Mesothelial cell of epicardium (in vitro differentiated cells): ENCODE measurements around the gene RAPGEF1. TPM values are rescaled to one million over a fixed set of nuclear protein-coding genes. Genes with fewer than 3 reads are reported as not detected.

ENCODE experiments used
- DNase-seq, 2 experiments: peaks; one replicate each; pipeline ENCODE4 v3.0.0; 2021; ENCODE audit warnings: low spot score in 2 of 2; ENCODE audit not compliant: unreplicated experiment in 2 of 2
- H3K27ac Mint-ChIP-seq: 2 replicates; pipeline ENCODE4 v1.8.0; 2021; ENCODE audit warnings: mixed read lengths
- H3K27me3 Mint-ChIP-seq: 2 replicates; pipeline ENCODE4 v1.8.0; 2021; ENCODE audit warnings: low read depth, mixed read lengths
- H3K36me3 Mint-ChIP-seq: 2 replicates; pipeline ENCODE4 v1.8.0; 2021; ENCODE audit warnings: mixed read lengths
- H3K4me1 Mint-ChIP-seq: 2 replicates; pipeline ENCODE4 v1.8.0; 2021; ENCODE audit warnings: mixed read lengths
- H3K4me3 Mint-ChIP-seq: 2 replicates; pipeline ENCODE4 v1.8.0; 2021; ENCODE audit warnings: mild to moderate bottlenecking, moderate library complexity, mixed read lengths
- H3K9me3 Mint-ChIP-seq: 2 replicates; pipeline ENCODE4 v1.8.0; 2021; ENCODE audit warnings: mixed read lengths
- CTCF ChIP-seq: fragments of 200-600 bp; sonication (generic); IDR thresholded peaks from one replicate; pipeline ENCODE4 v1.5.0; 2021; ENCODE audit warnings: antibody characterized with exemption; ENCODE audit not compliant: unreplicated experiment
- total RNA-seq: library from RNA; stranded (reverse); gene quantifications from 3 replicates; pipeline ENCODE4 v1.2.1, GENCODE V29; 2021

Gene RAPGEF1
- total RNA-seq, 1 donor from 2014 or later, result 50.4 TPM

GRCh38 chr9:131582466-131583336 is 157.2 kb downstream of the RAPGEF1 start:
- no peak for TF ChIP-seq CTCF
- no peak for DNase-seq
- Mint-ChIP-seq H3K27me3 (no peaks in the 10 kb centered on the region), H3K4me1 (no peaks in the 10 kb centered on the region), H3K4me3 (no peak overlapping the region), H3K36me3 (peaks cover 20% of the 10 kb centered on the region), H3K27ac (no peak overlapping the region), H3K9me3 (no peaks in the 10 kb centered on the region)

- Mint-ChIP-seq H3K36me3 (peaks cover 14% of the 10 kb centered on the region), H3K4me3 (no peak overlapping the region), H3K9me3 (no peaks in the 10 kb centered on the region), H3K27ac (no peak overlapping the region), H3K4me1 (no peaks in the 10 kb centered on the region), H3K27me3 (no peaks in the 10 kb centered on the region)
- TF ChIP-seq CTCF, result no peak
- no peak for DNase-seq
These were observed 157.8 kb downstream of the RAPGEF1 start for GRCh38 chr9:131582056-131582455.

- no peak for DNase-seq
- TF ChIP-seq CTCF, result no peak
- peaks cover 12% of the 10 kb centered on the region for H3K36me3 Mint-ChIP-seq
- H3K27ac Mint-ChIP-seq, result no peak overlapping the region
- H3K9me3 Mint-ChIP-seq, result no peaks in the 10 kb centered on the region
- H3K4me3 Mint-ChIP-seq, result no peak overlapping the region
- no peaks in the 10 kb centered on the region for H3K4me1 Mint-ChIP-seq
- no peaks in the 10 kb centered on the region for H3K27me3 Mint-ChIP-seq
These were observed 159.5 kb downstream of the RAPGEF1 start for GRCh38 chr9:131580358-131580757.

DNA sequence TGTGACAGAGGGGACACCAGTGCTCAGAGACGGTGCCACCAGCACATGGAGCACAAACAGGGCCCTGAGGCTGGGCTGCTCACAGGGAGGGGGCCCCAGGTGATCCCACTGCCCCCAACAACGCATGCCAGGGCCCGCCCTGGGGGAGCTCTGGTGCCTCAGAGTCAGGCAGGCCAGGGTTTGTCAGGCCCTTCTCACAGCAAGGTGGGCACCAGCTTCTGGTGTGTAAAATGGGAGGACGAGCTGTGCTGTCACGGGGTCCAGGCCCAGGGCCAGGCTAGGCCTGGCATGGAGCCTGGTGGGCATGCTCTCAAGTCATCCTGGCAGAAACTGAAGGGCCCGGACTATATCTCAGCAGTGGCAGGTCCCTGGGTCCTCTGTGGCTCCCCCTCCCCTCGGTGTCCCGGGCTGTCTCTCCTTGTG is 160.1 kb downstream of the RAPGEF1 start:
- no peaks in the 10 kb centered on the region for H3K9me3 Mint-ChIP-seq
- H3K4me3 Mint-ChIP-seq, result no peak overlapping the region
- TF ChIP-seq CTCF, result no peak
- H3K4me1 Mint-ChIP-seq, result no peaks in the 10 kb centered on the region
- H3K36me3 Mint-ChIP-seq, result peaks cover 11% of the 10 kb centered on the region
- no peaks in the 10 kb centered on the region for H3K27me3 Mint-ChIP-seq
- DNase-seq, result no peak
- no peak overlapping the region for H3K27ac Mint-ChIP-seq

DNA sequence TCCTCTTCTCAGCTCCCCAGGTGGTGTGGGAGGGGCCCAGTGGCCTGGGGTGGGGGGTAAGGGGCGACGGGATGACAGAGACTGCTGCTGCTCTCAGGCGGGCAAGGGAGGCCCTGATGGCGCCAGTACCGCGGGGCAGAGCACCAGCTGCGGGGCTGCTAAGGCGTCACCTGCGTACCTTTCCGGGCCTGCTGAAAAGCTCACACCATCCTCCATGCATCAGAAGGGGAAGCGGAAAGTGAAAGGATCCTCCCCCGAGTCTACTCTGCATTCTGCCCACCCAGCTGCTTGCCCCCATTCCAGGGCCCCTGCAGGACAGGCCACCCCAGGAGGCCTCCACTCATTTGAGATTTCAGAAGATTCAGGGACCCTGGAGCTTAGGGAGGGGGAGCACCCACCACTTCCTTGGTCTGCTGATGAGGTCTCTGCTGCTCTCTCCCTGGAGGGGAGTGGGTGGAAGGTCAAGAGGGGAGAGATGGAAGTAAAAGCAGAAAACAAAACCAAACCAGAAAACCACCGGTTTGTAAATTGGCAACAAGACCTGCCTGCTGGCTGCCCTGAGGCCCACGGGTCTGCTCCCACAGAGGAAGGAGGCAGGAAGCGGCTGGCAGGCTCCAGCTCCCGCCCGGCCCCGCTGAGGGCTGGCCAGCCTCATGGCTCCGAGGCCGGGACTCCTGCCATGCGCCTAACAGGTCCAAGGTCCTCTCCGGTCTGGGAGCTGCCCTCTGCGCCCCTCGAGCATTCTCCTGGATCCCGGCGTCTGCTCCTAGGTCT is 161.0 kb downstream of the RAPGEF1 start:
- Mint-ChIP-seq H3K27ac (no peak overlapping the region), H3K4me1 (no peaks in the 10 kb centered on the region)
- no peak for TF ChIP-seq CTCF

More for the DNA sequence above, 161.0 kb downstream of the RAPGEF1 start:
- Mint-ChIP-seq H3K4me3 (no peak overlapping the region), H3K9me3 (no peaks in the 10 kb centered on the region), H3K36me3 (peaks cover 13% of the 10 kb centered on the region), H3K27me3 (no peaks in the 10 kb centered on the region)
- no peak for DNase-seq
